Measurements from ENCODE around the gene THRB. TPM values are rescaled to one million over a fixed set of nuclear protein-coding genes. Genes with fewer than 3 reads are reported as not detected.

Gene THRB
- total and polyA plus RNA-seq, 4 experiments from 2014 or later: 0.03 TPM; not detected in 3

- Histone ChIP-seq H3K4me3 (ENCODE audit: low read length in 2 of 2) (no peak overlapping the region), H3K27ac (ENCODE audit: low read depth, low read length) (no peak overlapping the region), H3K9me3 (ENCODE audit: control insufficient read depth in 1 of 2, low read length in 2 of 2) (no peaks in the 10 kb centered on the region), H3K4me1 (ENCODE audit: insufficient read depth, low read length) (no peaks in the 10 kb centered on the region), H3K36me3 (ENCODE audit: insufficient read depth, low read length) (no peaks in the 10 kb centered on the region), H3K27me3 (ENCODE audit: insufficient read depth, low read length) (no peaks in the 10 kb centered on the region)
- Mint-ChIP-seq H3K27me3 (peaks cover 0 to 1% of the 10 kb centered on the region in 2 donors), H3K36me3 (no peaks in the 10 kb centered on the region), H3K4me3 (no peak overlapping the region), H3K4me1 (no peaks in the 10 kb centered on the region), H3K9me3 (peaks cover 0 to 3% (median 0%) of the 10 kb centered on the region in 8 donors), H3K27ac (no peak overlapping the region)
- no peak for DNase-seq
- ChIA-PET POLR2A (ENCODE audit: partially characterized antibody) (no interaction called here), CTCF (ENCODE audit: partially characterized antibody) (no interaction called here)
- intact Hi-C loops (cut with micrococcal nuclease): no loop called here
Observed at GRCh38 chr3:24336101-24336500, 158.5 kb downstream of the THRB start.

DNA sequence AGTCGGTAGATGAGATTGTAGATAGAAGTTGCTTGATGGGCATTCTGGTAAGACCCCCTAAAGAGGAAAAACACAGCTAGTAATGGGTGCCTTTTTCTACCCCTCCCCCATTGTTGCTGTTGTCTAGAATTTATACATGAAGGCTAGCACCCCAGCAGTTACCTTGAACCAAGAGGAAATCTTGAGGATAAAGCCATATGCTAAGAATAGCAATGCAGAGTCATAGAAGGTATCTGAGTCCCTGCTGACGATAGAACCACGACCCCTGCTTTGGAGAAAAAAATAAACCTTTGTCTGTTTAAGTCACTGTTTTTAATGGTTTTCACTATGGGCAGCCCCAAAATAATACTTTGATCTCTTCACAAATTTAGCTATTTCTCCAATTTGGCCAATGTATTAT is 162.6 kb downstream of the THRB start:
- intact Hi-C loops (cut with micrococcal nuclease): no loop called here
- Mint-ChIP-seq H3K9me3 (peaks cover 0 to 3% (median 0%) of the 10 kb centered on the region in 8 donors), H3K4me1 (no peaks in the 10 kb centered on the region), H3K27ac (no peak overlapping the region), H3K27me3 (peaks cover 0 to 1% of the 10 kb centered on the region in 2 donors), H3K4me3 (no peak overlapping the region), H3K36me3 (no peaks in the 10 kb centered on the region)
- ChIA-PET CTCF (ENCODE audit: partially characterized antibody) (no interaction called here), POLR2A (ENCODE audit: partially characterized antibody) (no interaction called here)
- DNase-seq: no peak
- H3K27ac ChIP-seq (ENCODE audit: low read depth, low read length): no peak overlapping the region
- H3K36me3 ChIP-seq (ENCODE audit: insufficient read depth, low read length): no peaks in the 10 kb centered on the region
- no peak overlapping the region for H3K4me3 ChIP-seq (ENCODE audit: low read length in 2 of 2)
- no peaks in the 10 kb centered on the region for H3K9me3 ChIP-seq (ENCODE audit: control insufficient read depth in 1 of 2, low read length in 2 of 2)
- H3K4me1 ChIP-seq (ENCODE audit: insufficient read depth, low read length): no peaks in the 10 kb centered on the region
- H3K27me3 ChIP-seq (ENCODE audit: insufficient read depth, low read length): no peaks in the 10 kb centered on the region

GRCh38 chr3:24323272-24323671 is 171.4 kb downstream of the THRB start:
- peaks cover 0 to 10% (median 0%) of the 10 kb centered on the region in 8 donors for H3K9me3 Mint-ChIP-seq
- Histone ChIP-seq H3K27ac (ENCODE audit: low read depth, low read length) (no peak overlapping the region), H3K36me3 (ENCODE audit: insufficient read depth, low read length) (no peaks in the 10 kb centered on the region), H3K9me3 (ENCODE audit: control insufficient read depth in 1 of 2, low read length in 2 of 2) (no peaks in the 10 kb centered on the region), H3K27me3 (ENCODE audit: insufficient read depth, low read length) (no peaks in the 10 kb centered on the region), H3K4me3 (ENCODE audit: low read length in 2 of 2) (no peak overlapping the region), H3K4me1 (ENCODE audit: insufficient read depth, low read length) (no peaks in the 10 kb centered on the region)
- intact Hi-C loops (cut with micrococcal nuclease): no loop called here
- no peak for DNase-seq
- H3K4me3 Mint-ChIP-seq: no peak overlapping the region
- ChIA-PET CTCF (ENCODE audit: partially characterized antibody) (no interaction called here), POLR2A (ENCODE audit: partially characterized antibody) (no interaction called here)
- no peaks in the 10 kb centered on the region for H3K36me3 Mint-ChIP-seq
- no peak overlapping the region for H3K27ac Mint-ChIP-seq
- no peaks in the 10 kb centered on the region for H3K4me1 Mint-ChIP-seq
- H3K27me3 Mint-ChIP-seq: peaks cover 0 to under 1% of the 10 kb centered on the region in 2 donors

- H3K36me3 ChIP-seq (ENCODE audit: insufficient read depth, low read length): no peaks in the 10 kb centered on the region
- Mint-ChIP-seq H3K27ac (no peak overlapping the region), H3K36me3 (no peaks in the 10 kb centered on the region), H3K4me3 (no peak overlapping the region), H3K27me3 (peaks cover 2% of the 10 kb centered on the region in 2 donors), H3K9me3 (peaks cover 0 to 17% (median 1%) of the 10 kb centered on the region in 8 donors), H3K4me1 (no peaks in the 10 kb centered on the region)
- DNase-seq: no peak
- intact Hi-C loops (cut with micrococcal nuclease): no loop called here
- no peak overlapping the region for H3K27ac ChIP-seq (ENCODE audit: low read depth, low read length)
- POLR2A ChIA-PET (ENCODE audit: partially characterized antibody): no interaction called here
- H3K4me1 ChIP-seq (ENCODE audit: insufficient read depth, low read length): no peaks in the 10 kb centered on the region
- CTCF ChIA-PET (ENCODE audit: partially characterized antibody): no interaction called here
- no peaks in the 10 kb centered on the region for H3K9me3 ChIP-seq (ENCODE audit: control insufficient read depth in 1 of 2, low read length in 2 of 2)
- H3K4me3 ChIP-seq (ENCODE audit: low read length in 2 of 2): no peak overlapping the region
- no peaks in the 10 kb centered on the region for H3K27me3 ChIP-seq (ENCODE audit: insufficient read depth, low read length)
Observed at GRCh38 chr3:24320601-24321000, 174.0 kb downstream of the THRB start.

- Mint-ChIP-seq H3K9me3 (peaks cover 0 to 17% (median 1%) of the 10 kb centered on the region in 8 donors), H3K27ac (no peak overlapping the region), H3K36me3 (no peaks in the 10 kb centered on the region), H3K27me3 (peaks cover 2 to 6% of the 10 kb centered on the region in 2 donors), H3K4me3 (no peak overlapping the region), H3K4me1 (no peaks in the 10 kb centered on the region)
- no peaks in the 10 kb centered on the region for H3K36me3 ChIP-seq (ENCODE audit: insufficient read depth, low read length)
- no peaks in the 10 kb centered on the region for H3K9me3 ChIP-seq (ENCODE audit: control insufficient read depth in 1 of 2, low read length in 2 of 2)
- no peaks in the 10 kb centered on the region for H3K4me1 ChIP-seq (ENCODE audit: insufficient read depth, low read length)
- no peak overlapping the region for H3K4me3 ChIP-seq (ENCODE audit: low read length in 2 of 2)
- ChIA-PET POLR2A (ENCODE audit: partially characterized antibody) (no interaction called here), CTCF (ENCODE audit: partially characterized antibody) (no interaction called here)
- no peaks in the 10 kb centered on the region for H3K27me3 ChIP-seq (ENCODE audit: insufficient read depth, low read length)
- H3K27ac ChIP-seq (ENCODE audit: low read depth, low read length): no peak overlapping the region
- no peak for DNase-seq
- intact Hi-C loops (cut with micrococcal nuclease): no loop called here
Observed at GRCh38 chr3:24318677-24319287, 175.9 kb downstream of the THRB start.

DNA sequence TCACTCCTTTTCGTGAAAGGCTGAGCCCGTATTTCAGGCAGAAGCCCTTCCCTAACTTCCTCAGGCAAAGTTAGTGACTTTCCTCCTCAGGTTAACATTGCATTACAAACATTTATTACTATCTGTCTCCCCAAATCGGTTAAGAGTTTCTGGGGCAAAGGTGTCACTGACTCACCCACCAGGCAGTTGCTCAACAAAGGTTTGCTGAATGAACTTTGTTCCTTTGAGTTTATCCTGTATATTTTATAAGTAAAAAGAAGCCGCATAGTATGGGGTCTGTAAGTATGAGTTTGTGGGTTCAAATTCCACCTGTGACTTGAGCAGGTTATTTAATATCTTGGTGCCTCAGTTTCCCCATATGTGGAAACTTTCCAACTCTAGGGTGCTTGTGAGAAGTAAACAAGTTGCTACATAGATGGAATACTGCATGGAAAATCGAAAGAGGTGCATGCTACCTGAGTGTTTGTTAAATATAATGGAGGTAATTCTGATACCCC is 177.7 kb downstream of the THRB start:
- Mint-ChIP-seq H3K9me3 (peaks cover 0 to 17% (median 1%) of the 10 kb centered on the region in 8 donors), H3K4me1 (no peaks in the 10 kb centered on the region), H3K27me3 (peaks cover 2 to 6% of the 10 kb centered on the region in 2 donors), H3K4me3 (no peak overlapping the region), H3K36me3 (no peaks in the 10 kb centered on the region), H3K27ac (no peak overlapping the region)
- H3K4me1 ChIP-seq (ENCODE audit: insufficient read depth, low read length): no peaks in the 10 kb centered on the region
- no peaks in the 10 kb centered on the region for H3K9me3 ChIP-seq (ENCODE audit: control insufficient read depth in 1 of 2, low read length in 2 of 2)
- no peak overlapping the region for H3K27ac ChIP-seq (ENCODE audit: low read depth, low read length)
- no peaks in the 10 kb centered on the region for H3K36me3 ChIP-seq (ENCODE audit: insufficient read depth, low read length)
- intact Hi-C loops (cut with micrococcal nuclease): no loop called here
- H3K4me3 ChIP-seq (ENCODE audit: low read length in 2 of 2): no peak overlapping the region
- ChIA-PET POLR2A (ENCODE audit: partially characterized antibody) (no interaction called here), CTCF (ENCODE audit: partially characterized antibody) (no interaction called here)
- DNase-seq: no peak
- H3K27me3 ChIP-seq (ENCODE audit: insufficient read depth, low read length): no peaks in the 10 kb centered on the region

- H3K4me1 ChIP-seq (ENCODE audit: insufficient read depth, low read length): no peaks in the 10 kb centered on the region
- H3K27me3 Mint-ChIP-seq: peaks cover 2 to 6% of the 10 kb centered on the region in 2 donors
- H3K36me3 Mint-ChIP-seq: no peaks in the 10 kb centered on the region
- H3K27ac ChIP-seq (ENCODE audit: low read depth, low read length): no peak overlapping the region
- H3K27ac Mint-ChIP-seq: no peak overlapping the region
- no peaks in the 10 kb centered on the region for H3K4me1 Mint-ChIP-seq
- no peaks in the 10 kb centered on the region for H3K9me3 ChIP-seq (ENCODE audit: control insufficient read depth in 1 of 2, low read length in 2 of 2)
- H3K9me3 Mint-ChIP-seq: peaks cover 0 to 17% (median 1%) of the 10 kb centered on the region in 8 donors
- no peaks in the 10 kb centered on the region for H3K27me3 ChIP-seq (ENCODE audit: insufficient read depth, low read length)
- H3K4me3 ChIP-seq (ENCODE audit: low read length in 2 of 2): no peak overlapping the region
- no peak overlapping the region for H3K4me3 Mint-ChIP-seq
- intact Hi-C loops (cut with micrococcal nuclease): no loop called here
- POLR2A ChIA-PET (ENCODE audit: partially characterized antibody): no interaction called here
- no peak for DNase-seq
- H3K36me3 ChIP-seq (ENCODE audit: insufficient read depth, low read length): no peaks in the 10 kb centered on the region
- CTCF ChIA-PET (ENCODE audit: partially characterized antibody): no interaction called here
Observed at GRCh38 chr3:24315971-24316370, 178.7 kb downstream of the THRB start.

All from CD4-positive, alpha-beta memory T cell (primary cell).